HG03439 (cell line): Measurements from ENCODE around the gene SHB.

Experiments used
- ATAC-seq: cut with Tn5 transposase; IDR thresholded peaks from one replicate; pipeline ENCODE4 v1.9.1; 2021; ENCODE audit warnings: mild to moderate bottlenecking, moderate library complexity; ENCODE audit not compliant: unreplicated experiment

Gene SHB, protein sequence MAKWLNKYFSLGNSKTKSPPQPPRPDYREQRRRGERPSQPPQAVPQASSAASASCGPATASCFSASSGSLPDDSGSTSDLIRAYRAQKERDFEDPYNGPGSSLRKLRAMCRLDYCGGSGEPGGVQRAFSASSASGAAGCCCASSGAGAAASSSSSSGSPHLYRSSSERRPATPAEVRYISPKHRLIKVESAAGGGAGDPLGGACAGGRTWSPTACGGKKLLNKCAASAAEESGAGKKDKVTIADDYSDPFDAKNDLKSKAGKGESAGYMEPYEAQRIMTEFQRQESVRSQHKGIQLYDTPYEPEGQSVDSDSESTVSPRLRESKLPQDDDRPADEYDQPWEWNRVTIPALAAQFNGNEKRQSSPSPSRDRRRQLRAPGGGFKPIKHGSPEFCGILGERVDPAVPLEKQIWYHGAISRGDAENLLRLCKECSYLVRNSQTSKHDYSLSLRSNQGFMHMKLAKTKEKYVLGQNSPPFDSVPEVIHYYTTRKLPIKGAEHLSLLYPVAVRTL

DNA sequence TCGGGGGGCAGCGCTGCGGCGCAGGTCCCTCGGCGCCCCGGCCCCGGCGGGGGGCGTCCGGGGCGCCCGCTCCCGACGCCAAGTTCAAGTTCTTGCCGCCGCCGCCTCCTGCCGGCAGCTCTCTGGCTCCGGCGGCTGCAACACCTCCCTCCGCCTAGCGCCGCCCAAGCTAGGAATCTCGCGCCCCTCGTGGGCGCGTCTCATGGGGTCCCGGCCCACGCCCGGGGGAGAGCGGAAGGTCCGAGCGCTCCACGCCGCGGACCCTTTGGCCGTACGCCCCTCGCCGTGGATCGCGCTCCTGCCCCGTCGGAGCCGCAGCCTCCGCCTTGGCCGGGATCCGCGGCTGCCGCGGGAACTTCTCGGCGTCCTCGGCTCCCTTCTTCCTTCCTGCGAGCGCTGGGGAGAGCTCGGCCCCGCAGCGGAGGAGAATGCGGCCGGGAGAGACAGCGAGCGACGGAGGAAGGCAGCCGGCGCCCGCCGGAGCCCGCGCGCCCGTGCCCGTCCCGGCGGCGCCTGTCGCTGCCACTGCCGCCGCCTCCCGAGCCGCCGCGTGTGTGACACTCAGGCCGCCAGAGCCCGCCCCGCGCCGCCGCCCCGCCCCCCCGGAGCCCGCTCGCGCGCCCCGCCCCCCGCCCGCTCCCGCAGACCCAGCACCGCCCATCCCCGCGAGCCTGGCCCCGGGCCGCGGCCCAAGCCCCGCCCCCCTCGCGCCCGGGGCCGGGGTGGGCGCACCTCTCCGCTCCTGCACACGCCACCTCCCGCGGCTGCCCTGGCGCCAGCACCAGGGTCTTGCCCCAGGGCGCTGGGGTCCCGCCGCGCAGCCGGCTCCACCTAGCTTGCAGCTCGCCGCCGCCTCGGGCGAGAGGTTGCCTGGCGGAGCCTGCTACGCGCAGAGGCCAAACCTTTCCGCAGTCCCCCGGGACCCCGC lies at the start of gene SHB:
SHB (minus strand) TSS at position 527 of the 928 bp plus-strand sequence. CDS start 582 bp downstream, outside the sequence.
- peak; percentile 46 for ATAC-seq

DNA sequence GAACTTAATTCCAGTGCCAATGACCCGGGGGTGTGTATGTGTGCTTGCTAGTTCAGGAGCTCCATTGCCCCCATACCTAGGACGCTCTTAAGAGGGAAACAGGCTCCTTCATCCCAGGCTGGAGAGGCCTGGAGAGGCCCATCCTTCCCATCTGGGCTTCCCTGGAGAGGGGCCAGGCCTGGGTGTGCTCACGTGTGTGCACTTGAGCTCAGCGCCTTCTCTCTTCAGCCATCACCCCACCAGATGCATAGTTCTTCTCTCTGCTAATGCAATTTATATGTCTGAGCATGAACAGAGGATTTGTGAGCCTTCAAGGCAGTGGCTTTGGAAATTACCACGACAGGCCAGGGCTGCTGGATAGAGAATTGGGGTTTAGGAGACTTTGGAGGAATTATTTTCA lies 48.6 kb upstream of the SHB start:
- no peak for ATAC-seq

DNA sequence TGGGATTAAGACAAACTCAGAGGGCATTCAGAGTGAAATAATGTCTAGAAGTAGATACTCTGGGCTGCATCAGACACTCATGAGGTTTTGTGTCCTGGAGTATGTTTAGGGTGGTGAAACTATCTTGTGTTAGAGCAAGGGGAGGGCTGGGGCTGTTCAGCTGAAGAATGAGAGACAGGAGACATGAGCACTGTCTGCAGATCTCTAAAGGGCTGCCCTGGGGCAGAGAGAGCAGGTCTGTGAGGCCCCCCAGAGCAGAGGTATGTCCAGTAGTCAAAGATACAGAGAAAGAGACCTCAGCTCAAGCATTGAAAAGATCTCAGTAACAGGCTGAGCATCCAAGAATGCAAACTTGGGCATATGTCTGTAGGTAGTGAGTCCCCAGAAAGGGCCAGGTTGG lies 45.9 kb upstream of the SHB start:
- no peak for ATAC-seq

DNA sequence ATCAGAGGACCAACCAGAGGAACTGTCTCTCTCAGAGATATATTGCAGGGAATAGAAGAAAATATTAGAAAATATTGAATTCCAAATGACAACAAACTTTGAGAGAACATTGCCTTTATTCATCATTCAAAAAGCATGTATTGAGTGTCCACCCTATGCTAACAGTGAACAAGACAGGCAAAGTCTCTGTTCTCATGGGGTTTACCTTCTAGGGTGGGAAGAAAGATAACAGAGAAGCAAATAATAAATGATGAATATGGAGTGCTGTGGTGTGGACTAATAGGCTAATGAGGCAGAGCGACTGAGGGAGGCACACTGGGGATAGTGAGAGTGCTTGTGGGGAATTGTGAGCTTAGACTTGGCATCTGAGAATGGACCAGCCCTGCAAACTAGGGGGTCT lies 43.4 kb upstream of the SHB start:
- ATAC-seq, result no peak

DNA sequence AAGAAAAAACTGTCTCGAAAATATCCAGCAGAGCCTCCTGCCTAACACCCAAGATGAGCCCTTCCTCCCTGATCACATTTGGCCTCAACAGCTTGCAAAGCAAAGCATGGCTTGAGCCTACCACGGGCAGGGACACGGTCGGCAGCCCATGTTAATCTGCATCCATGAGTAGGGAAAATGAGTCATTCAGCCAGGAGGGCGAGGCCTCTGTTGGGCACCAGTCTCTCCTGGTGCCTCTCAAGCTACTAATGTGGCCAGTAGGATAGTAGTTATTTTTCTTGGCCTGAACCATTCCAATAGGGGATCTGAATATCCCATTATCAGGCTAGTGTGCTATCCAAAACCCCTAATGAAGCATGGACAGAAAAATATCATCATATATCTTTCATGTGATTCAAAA lies 43.0 kb upstream of the SHB start:
- ATAC-seq, result no peak

DNA sequence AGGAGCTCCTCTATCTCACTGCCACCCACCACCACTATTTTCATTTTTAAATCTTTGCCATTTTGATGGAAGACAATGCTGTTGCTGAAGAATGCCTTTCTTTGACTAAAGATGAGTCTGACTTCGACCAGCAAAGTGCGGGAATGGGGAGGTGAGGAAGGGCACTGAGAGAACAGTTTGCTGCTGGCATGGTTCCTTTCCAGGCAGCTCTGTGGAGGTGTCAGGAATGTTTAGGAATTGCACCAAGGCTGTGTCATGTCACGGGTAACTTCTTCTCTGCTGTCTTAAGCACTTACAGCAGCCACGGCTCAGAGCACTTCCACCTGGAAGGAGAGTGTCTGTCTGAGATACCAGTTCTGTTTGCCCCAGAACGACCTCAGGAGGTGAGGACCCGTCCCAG lies 41.4 kb upstream of the SHB start:
- ATAC-seq, result no peak

DNA sequence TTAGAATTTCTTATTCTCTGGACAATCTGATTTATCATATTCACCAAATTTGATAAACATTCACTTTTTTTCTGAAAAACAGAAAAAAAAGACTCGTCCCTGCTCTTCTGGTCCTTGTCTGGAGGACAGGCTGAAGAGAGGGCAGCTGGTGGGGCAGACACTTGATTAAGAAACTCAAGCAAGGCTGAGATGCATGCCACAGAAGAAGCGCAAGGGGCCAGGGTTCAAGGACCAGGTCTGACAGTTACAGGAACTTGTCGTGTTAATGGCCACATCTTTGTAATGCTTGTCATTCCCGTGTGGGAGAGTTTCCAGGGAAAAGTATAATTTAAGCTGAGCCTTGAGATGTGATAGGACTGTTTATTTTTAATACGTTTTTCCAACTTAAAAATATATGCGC lies 40.6 kb upstream of the SHB start:
- ATAC-seq, result no peak

DNA sequence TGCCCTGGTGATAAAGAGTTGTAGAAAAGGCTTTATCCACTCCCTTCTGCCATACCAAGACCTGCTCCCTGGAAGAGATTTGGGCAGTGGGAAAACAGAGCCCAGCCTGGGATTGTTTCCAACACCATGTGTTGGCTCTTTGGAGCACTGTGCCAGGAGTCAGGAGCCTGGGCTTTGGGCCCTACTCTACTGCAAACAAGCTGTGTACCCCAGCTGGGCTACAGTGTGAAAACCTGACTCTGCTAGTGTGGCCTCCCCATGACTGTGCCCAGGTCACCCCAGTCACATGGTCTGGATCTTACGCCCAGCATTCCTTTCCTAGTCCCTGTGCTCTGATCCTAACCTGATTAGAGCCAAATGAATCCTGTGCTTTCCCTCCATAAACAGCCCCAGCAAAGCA lies 39.3 kb upstream of the SHB start:
- ATAC-seq, result no peak

DNA sequence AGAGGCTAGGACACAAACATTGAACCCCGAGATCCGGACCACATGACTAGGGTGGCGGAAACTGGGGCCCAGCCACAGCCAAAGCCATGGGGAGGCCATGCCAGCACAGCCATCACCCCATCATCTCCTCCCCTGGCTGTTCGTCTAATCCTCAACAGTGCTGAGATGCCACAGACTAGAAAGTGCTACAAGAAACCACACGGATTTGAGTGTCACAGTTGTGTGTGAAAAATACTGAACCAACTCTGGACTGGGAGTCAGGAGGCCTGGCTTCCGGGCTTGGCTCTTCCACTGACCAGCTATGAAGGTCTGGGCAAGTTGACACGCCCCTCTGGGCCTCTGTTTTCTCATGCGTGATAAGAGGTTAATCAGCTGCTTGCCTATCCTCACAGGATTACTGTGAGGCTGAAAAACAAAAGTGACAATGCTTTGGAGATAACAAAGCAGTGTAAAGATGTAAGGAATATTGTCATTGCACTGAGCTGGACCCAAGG lies 38.8 kb upstream of the SHB start:
- ATAC-seq, result no peak

DNA sequence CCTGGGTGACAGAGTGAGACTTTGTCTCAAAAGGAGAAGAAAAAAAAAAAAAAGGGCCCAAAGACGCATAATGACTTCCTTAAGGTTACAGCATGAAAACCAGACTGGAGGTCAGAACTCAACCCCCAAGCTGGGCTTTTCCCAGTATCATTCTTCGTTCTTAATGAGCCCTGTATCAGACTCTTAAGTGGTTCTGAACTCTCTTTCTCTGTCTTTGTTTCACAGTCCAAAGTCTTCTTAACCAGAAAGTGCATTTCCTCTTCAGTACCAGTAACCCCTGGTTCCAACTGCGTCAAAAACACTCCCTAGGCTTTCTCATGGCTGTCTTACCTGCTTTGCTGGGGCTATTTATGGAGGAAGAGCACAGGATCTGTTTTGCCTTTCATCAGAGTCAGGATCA lies 38.4 kb upstream of the SHB start:
- ATAC-seq, result no peak

DNA sequence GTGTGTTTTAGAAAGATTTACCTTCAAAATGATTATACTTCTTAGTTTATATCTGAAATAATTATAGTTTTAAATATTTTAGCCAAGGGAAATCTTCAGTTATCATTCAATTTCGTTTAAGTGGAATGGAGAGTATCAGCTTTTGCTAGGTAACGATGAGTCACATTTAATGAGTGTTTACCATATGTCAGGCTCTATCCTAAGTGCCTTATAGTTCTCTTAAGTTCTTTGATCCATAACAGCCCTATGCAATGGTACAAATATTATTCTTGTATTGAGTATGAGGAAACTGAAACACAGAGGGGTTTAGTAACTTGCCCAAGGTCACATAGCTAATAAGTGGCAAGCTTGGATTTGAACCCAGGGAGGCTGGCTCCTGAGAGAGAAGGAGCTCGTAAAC lies 37.5 kb upstream of the SHB start:
- no peak for ATAC-seq

DNA sequence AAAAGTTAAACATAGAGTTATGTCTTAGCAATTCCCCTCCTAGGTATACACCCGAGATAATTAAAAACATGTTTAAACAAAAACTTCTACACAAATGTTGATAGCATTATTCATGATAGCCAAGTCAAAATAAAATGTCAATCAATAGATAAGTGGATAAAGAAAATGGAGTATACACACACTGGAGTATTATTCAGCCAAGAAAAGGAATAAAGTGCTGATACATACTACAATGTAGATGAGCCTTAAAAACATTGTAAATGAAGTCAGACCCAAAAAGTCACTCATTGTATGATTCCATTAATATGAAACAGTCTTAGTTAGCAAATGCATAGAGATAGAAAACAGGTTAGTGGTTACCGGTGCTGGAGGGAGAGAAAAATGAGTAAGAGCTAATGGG lies 34.3 kb upstream of the SHB start:
- ATAC-seq, result no peak

DNA sequence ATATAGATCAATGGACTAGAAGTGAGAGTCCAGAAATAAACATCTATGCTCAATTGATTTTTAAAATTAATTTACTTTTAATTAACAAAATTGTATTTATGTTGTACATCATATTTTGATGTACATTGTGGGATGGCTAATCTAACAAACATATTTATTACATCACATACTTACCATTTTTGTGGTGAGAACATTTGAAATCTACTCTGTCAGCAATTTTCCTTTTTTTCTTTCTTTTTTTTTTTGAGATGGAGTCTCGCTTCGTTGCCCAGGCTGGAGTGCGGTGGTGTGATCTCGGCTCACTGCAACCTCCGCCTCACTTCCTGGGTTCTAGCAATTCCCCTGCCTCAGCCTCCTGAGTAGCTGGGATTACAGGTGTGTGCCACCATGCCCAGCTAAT lies 32.4 kb upstream of the SHB start:
- no peak for ATAC-seq

DNA sequence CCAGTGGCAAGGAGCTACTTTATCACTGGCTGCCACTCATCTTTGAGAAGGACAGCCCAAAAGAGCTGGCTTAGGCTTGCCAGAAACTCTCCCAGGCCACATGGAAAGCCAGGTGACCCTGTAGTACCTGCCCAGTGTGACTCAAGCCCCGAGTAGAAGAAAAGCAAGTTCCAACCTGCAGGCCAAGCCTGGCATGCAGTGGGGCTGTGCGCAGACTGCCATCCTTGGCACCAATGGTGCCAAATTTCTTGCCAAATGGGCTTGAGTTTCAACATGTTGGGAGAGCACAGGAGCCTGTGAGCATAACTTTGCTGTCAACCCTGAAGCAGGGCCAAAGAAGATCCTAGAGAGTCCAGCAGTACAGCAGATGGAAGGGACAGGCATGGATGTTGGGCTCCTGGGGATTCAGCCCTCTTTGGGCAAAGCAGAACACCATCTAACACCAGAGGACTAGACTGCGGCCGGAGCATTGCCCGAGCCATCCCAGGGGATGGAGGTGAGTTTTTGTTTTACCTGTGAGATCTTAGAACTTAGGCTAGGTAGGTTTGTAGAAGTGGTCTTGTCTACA lies 27.3 kb upstream of the SHB start:
- ATAC-seq, result no peak

DNA sequence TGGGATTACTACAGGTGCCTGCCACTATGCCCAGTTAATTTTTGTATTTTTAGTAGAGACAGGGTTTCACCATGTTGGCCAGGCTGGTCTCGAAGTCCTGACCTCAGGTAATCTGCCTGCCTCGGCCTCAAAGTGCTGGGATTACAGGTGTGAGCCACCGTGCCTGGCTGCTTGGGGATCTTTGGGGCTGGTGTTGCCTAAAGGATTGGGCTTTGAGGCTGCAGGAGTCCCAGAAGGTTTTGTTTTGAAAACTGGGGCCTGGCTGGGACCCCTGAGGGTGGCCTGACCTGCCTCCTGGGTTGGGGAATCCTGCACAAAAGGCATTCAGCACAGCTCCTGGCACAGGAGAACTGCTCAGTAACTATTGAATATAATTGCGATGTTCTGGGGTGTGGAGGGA lies 25.1 kb upstream of the SHB start:
- ATAC-seq, result no peak

DNA sequence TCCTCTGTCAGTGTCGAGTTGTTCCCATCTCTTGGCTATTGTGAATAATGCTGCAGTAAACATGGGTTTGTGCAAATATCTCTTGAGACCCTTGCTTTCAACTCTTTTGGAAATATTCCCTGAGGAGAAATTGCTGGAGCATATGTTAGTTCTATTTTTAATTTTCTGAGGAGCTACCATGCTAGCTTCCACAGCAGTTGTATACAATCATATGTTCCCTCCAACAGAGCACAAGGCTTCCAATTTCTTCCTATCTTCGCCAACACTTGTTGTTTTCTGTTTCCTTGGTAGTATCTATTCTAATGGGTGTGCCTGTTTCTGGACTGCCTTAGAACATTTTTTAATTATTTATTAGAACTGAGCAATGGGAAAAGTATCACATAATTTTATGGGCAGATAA lies 23.6 kb upstream of the SHB start:
- no peak for ATAC-seq

DNA sequence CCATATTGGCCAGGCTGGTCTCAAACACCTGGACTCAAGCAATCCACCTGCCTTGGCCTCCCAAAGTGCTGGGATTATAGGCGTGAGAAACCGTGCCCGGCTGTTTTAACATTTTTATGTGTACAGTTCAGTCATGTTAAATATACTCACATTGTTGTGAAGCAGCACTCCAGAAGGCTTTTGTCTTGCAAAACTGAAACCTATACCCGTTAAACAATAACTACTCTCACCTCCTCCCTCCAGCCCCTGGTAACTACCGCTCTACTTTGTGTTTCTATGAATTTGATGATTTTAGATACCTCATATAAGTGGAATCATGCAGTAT lies 23.1 kb upstream of the SHB start:
- ATAC-seq, result no peak

DNA sequence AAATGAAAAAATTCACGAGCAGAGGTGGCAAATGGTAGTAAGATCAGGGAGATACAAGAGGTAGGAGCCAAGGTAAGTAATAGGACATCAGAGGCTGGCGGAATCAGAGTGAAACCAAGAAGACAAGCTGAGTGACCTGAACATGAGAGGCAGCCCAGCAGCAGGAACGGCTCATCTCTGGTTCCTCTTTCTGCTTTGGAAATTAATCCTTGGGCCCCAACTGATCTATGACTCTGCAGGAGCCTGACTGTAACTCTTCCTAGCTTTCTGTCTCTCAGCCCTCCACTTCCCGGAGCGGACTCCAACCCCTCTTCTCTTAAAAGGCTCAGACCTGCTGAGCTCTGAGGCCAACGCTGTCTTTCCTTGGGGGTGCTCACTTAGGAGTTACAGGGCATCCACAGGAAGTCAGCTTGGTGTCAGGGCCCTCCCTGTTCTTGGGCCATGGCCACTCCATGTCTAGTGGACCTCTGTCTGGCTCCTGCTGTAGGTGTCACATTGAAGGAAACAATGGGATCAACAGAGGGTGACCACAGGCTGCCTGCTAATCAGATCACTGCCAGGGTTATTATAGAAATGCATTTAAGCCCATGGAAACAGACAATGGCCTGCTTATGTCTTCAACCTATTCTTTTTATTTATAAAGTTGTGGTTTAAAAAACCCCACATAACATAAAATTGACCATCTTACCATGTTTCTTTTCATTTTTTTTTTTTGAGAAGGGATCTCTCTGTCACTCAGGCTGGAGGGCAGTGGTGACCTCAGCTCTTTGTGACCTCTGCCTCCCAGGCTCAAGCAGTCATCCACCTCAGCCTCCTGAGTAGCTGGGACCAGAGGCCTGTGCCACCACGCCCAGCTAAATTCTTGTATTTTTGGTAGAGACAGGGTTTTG lies 22.5 kb upstream of the SHB start:
- ATAC-seq, result peak; percentile 60

DNA sequence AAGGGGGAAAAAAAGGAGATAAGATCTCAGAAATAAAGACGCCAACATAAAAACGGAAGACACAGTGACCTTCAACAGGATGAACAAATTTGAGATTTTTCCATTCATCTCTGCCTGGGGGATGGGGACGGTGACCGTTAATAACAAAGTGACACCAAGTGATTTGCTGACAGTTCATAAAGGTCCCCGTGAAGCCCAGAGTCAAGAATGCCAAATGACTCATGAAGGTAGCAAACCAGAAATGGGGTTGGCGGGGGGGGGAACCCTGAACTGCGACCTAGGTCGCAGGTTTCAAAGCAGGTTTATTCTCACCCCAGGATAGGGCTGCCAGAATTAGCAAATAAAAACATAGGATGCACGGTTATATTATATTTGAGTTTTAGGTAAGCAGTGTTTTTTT lies 21.1 kb upstream of the SHB start:
- ATAC-seq, result no peak

DNA sequence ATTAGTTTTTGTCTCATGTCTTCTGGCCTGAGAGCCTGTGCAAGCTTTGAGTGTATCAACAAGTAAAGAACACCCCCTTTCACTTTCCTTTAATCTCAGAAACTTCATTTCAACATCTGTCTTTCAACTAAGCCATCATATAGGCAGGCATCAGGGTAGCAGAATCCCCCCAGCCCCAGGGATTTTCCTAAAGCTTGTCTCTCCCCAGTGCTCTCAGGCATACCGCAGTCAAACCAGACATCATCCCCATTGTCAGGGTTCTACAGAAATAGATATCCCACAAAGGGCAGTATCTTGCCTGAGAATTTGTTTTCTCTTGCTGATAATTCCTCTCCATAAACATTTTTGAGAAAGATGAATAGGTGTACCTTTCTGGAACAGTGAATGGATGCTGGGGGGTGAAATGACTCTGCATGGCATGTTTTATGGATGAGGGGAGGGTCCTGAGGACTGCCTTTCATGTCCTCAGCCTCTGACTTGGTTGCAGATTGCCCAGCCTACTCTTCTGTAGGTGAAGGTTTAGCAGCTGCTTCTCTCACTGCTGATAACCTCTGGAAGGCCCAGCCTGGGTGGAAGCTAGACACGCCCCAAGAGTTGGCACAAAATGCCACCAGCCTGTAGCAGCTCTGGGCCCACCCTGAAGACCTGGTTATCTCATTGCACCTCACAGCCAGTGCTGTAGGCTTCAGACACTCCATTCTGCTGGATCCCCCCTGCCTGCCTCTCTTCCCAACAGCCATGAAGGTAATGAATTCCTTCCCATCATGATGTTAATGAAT lies 20.5 kb upstream of the SHB start:
- ATAC-seq, result no peak
